ENCODE data around the gene RPL38.

DNA sequence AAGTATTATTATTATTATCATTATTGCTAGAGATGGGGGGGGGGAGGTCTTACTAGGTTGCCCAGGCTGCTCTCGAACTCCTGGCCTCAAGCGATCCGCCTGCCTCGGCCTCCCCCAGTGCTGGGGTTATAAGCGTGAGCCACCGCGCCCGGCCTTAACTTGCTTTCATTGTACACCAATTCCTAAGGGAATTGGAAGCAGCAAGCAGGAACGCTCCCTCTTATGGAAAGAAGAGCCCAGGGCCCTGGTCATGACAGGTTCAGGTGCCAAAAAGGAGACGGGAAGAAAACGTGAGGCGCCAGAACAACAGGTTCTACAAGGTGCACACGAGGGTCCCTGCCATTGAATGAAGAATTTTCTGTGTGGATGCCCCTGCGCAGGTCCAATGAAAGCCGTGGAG is 540 bp upstream of the RPL38 start:
- TF ChIP-seq, protein P1, sequence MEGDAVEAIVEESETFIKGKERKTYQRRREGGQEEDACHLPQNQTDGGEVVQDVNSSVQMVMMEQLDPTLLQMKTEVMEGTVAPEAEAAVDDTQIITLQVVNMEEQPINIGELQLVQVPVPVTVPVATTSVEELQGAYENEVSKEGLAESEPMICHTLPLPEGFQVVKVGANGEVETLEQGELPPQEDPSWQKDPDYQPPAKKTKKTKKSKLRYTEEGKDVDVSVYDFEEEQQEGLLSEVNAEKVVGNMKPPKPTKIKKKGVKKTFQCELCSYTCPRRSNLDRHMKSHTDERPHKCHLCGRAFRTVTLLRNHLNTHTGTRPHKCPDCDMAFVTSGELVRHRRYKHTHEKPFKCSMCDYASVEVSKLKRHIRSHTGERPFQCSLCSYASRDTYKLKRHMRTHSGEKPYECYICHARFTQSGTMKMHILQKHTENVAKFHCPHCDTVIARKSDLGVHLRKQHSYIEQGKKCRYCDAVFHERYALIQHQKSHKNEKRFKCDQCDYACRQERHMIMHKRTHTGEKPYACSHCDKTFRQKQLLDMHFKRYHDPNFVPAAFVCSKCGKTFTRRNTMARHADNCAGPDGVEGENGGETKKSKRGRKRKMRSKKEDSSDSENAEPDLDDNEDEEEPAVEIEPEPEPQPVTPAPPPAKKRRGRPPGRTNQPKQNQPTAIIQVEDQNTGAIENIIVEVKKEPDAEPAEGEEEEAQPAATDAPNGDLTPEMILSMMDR (IDR thresholded peaks at IDR 0.05; ENCODE audit: low read depth, low read length, poor library complexity, severe bottlenecking), result no peak
- TF ChIP-seq EZH2phosphoT487 (IDR thresholded peaks at IDR 0.05; ENCODE audit: borderline replicate concordance, low read length), result no peak

Measured in DOHH2 (cell line).